Measurements from ENCODE around the gene SMIM44.

The SMIM44 gene

GRCh38 chr19:3528080-3528479, 44.8 kb upstream of the SMIM44 start:
- no peak for DNase-seq (ENCODE audit: low read depth)
- TF ChIP-seq, protein P1, sequence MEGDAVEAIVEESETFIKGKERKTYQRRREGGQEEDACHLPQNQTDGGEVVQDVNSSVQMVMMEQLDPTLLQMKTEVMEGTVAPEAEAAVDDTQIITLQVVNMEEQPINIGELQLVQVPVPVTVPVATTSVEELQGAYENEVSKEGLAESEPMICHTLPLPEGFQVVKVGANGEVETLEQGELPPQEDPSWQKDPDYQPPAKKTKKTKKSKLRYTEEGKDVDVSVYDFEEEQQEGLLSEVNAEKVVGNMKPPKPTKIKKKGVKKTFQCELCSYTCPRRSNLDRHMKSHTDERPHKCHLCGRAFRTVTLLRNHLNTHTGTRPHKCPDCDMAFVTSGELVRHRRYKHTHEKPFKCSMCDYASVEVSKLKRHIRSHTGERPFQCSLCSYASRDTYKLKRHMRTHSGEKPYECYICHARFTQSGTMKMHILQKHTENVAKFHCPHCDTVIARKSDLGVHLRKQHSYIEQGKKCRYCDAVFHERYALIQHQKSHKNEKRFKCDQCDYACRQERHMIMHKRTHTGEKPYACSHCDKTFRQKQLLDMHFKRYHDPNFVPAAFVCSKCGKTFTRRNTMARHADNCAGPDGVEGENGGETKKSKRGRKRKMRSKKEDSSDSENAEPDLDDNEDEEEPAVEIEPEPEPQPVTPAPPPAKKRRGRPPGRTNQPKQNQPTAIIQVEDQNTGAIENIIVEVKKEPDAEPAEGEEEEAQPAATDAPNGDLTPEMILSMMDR (IDR thresholded peaks at IDR 0.05; ENCODE audit: control insufficient read depth, insufficient read depth, low read depth, low read length, missing control alignments), result no peak
- H3K4me3 ChIP-seq (ENCODE audit: control insufficient read depth, low read depth, low read length), result no peak overlapping the region

DNA sequence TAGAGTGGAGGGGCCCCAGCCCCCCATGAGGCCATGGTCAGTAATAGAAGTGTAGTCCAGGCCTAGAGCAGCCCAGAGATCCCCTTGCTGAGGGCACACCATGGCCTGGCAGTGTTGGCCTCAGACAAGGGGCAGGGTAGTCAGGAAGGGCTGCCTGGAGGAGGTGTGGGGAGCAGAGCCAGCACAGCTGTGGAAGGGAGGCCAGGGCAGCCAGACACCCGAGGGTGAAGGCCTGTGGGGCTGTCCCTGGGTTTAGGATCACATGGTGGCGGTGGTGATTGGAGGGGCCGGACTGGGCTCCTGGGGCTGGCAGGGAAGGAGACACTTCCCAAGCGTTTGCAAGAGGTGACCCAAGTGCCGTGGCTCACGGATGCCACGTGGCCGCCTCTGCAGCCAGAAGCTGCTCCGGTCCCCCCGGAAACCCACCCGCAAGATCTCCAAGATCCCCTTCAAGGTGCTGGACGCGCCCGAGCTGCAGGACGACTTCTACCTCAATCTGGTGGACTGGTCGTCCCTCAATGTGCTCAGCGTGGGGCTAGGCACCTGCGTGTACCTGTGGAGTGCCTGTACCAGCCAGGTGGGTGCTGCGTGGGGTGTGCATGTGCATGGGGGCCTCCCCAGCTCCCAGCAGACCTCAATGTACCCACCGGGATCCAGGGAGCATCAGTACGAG, 44.1 kb upstream of the SMIM44 start:
- DNase-seq (ENCODE audit: low read depth), result no peak
- TF ChIP-seq, protein P1 (IDR thresholded peaks at IDR 0.05; ENCODE audit: control insufficient read depth, insufficient read depth, low read depth, low read length, missing control alignments), result no peak
- H3K4me3 ChIP-seq (ENCODE audit: control insufficient read depth, low read depth, low read length), result no peak overlapping the region

DNA sequence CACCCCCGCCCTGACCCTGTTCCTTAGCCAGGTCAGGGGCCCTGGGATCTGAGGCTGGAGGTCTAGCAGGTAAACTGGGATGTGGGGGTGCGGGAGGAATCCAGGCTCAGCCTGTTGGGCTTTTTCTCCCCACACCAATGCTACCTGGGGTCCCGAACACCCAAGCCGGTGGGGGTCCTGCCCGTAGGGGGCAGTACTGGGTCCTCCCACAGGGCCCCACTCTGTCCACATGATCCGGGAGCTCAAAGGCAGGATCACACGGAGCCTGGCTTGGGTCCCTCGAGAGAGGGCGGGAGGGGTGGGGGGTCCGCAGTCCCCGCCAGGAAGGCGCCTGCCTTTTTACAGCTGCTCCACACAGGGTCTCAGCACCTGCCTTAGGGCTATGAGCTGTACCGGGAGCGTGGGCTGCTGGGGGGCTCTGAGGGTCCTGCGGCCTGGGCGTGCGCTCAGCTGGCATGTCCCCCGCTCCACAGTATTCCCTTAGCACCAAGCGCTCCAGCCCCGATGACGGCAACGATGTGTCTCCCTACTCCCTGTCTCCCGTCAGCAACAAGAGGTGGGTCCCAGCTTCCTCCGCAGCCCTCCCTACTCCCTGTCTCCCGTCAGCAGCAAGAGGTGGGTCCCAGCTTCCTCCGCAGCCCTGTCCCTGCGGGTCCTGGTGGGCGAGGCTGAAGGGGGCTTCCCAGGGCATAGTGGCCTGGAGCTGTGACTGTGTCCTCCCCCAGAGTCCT, 43.4 kb upstream of the SMIM44 start:
- H3K4me3 ChIP-seq (ENCODE audit: control insufficient read depth, low read depth, low read length), result no peak overlapping the region
- DNase-seq (ENCODE audit: low read depth), result no peak
- TF ChIP-seq, protein P1 (IDR thresholded peaks at IDR 0.05; ENCODE audit: control insufficient read depth, insufficient read depth, low read depth, low read length, missing control alignments), result no peak

GRCh38 chr19:3524904-3525451, 41.7 kb upstream of the SMIM44 start:
- TF ChIP-seq, protein P1 (IDR thresholded peaks at IDR 0.05; ENCODE audit: control insufficient read depth, insufficient read depth, low read depth, low read length, missing control alignments), result no peak
- no peak overlapping the region for H3K4me3 ChIP-seq (ENCODE audit: control insufficient read depth, low read depth, low read length)
- DNase-seq (ENCODE audit: low read depth), result no peak

DNA sequence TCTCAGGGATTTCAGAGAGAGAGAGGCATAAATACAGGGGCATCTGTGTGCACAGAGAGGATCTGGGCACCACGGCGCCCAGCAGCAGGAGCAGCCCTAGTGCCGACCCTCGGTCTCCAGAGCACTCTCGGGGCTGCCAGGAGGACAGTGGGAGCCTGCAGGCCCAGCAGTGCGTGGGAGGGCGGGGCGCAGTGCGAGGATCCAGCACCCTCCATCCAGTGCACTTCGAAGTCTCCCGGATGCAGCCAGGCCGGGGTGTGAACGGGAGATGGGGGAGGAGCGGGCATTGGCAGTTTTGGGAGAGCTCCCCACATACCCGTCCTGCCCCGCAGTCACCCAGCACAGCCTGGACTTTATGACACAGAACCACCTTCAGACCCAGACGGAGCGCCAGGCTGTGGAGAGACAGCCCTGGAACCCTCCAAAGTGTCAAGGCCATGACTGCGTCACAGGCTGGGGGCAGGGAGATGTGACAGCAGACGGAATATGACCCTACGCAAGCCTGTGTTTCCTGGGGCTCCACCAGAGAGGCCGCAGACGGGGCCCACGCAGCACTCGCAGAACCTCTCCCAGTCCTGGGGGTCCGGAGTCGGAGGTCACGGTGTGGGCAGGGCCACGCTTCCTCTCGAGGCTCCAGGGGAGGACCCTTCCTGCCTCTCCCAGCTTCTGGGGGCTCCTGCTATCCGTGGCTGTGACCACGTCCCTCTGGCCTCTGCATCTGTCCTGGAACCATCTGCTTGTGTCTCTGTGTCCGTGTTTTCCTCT, 41.0 kb upstream of the SMIM44 start:
- TF ChIP-seq, protein P1 (IDR thresholded peaks at IDR 0.05; ENCODE audit: control insufficient read depth, insufficient read depth, low read depth, low read length, missing control alignments), result no peak
- H3K4me3 ChIP-seq (ENCODE audit: control insufficient read depth, low read depth, low read length), result no peak overlapping the region
- no peak for DNase-seq (ENCODE audit: low read depth)

DNA sequence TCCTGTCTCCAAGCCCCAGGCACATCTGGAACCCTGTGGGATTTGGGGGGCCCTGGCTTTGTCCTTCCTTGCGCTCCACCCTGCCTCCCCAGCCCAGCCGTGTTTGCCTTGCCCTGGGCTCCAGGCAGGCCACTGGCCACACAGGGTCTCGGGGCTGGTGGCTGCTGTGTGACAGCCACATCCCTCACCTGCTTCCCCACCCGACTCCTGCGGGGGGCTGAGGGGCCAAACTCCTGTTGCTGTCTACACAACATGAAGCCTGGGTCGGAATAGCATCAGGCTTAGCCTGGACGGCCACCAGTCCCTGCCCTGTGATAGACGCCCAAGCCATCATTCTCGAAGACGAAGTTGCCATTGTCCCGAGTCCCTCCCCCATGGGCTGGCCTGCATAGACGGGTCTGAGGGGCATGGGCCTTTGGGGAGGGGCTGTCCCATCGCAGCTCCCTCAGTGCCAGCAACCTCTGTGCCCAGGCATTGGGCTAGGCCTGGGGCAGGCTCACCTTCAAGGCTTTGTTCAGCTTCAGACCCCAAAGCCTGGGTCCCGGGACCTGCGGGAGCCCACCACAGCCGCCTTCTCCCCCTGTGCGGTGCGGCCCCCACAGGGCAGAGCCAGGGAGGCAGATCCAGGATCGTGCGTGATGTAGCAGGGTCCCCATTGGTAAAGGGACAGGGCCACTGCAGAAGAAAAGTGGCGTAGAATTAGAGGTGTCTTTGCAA, 40.3 kb upstream of the SMIM44 start:
- TF ChIP-seq, protein P1 (IDR thresholded peaks at IDR 0.05; ENCODE audit: control insufficient read depth, insufficient read depth, low read depth, low read length, missing control alignments), result no peak
- no peak for DNase-seq (ENCODE audit: low read depth)

More for the DNA sequence above, 40.3 kb upstream of the SMIM44 start:
- H3K4me3 ChIP-seq (ENCODE audit: control insufficient read depth, low read depth, low read length), result no peak overlapping the region

Measured in AG09309 (cell line).